ENCODE measurements around the gene HAGHL.

HAGHL gene

DNA sequence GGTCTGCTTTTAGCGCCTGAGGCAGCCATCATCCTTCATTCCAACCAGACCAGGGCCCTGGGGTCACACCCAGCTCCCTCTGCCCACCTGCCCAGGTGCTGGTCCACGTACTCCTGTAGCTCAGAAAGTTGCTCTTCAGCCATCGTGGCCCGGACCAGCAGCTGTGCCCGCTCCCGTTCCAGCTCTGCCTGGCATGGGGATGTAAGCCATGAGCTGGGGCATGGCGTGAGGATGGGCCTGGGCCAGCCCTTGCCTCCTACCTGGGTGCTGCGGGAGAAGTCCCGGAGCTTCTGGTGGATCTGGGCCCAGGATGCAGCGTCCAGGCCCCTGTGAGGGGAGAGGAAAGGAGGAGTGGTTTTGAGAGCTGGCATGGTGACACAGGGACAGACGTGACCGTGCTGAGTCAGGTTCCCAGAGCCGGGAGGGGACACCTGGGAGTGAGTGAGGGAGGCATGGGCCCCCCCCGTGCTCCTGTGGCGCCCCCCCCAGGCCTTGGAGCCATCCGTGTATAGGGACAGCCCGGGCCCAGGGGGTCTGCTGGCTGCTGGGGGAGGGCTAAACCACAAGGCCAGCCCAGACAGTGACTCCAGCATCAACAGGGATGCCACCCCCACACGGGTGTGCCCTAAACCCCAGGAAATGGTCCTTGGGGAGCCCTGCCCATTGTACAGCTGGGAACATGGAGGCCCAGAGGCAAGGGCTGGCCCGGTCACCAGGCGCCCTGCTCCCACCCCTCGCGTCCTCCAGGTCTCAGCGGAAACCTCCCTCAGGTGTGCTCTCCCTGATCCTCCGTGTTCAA lies 3.9 kb upstream of the HAGHL start:
- DNase-seq = no peak

DNA sequence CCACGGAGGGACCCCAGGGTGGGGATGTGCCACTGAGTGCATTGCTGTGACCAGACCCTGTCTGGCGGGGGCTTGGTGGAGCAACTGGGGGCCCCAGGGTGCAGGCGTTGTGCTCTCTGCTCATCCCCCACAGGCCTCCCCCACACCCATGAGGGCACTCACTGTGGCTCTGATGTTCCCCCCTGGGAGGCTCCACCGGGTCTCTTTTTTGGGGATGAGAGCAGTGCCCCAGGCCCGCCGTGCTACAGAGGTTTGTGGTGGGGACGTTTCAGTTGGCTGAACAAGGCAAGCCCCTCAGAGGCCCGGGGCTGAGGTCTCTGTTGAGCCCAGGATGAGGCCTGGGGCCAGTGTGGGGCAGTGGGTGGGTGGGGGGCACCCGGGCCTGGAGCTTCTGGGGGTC lies 3.2 kb upstream of the HAGHL start:
- DNase-seq = no peak

DNA sequence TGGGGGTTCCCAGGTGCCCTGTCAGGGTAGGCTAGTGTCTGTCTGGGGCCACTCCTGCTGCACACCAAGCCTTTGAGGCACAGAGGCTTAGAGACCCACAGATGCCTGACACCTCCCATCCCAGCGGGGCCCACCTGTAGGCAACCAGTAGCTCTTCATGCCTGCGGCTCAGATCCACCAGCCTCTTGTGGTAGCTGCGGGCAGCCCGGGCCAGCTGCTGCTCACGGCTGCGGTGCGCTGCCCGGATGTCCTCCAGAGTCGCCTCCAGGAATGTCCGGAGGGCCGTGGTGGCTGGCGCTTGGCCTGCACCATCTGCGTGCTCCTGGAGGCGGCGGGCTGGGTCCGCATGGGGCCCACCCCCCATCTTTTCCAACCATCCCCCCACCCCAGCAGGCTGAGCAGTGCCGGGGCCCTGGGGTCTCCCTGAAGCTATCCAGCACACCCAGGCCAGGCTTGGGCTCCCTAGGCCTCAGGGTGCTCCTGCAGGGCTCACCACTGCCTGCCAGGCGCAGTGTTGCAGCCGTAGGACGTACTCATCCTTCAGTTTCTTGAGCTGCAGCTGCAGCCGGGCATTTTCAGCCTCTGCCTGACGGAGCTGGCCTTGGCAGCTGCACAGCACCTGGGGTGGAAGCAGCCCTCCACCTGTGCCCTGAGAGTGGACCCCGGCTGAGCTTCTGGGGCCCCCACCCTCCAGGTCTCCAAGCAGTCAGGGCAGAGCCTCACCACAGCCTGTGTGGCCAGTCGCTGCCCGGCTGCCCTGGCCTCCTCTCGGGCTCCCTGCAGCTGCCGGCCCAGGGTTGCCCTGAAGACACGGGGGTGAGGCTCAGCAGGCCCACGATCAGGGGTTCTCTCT lies 2.5 kb upstream of the HAGHL start:
- DNase-seq = no peak

DNA sequence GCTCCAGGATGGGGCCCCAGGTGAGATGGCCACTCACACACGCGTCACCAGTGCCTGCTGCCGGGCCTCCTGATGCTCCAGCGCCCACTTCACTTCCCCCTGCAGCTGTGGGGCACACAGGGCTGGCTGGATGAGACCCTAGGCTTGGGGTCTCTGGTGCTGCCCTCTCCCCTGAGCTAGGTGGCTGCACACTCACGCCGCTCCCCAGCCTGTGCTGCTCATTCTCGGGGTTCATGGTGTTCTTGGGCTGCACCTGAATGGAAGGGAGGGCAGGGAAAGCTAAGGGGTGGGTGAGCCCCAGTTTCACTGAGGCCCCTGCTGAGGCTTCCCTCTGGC lies 1.9 kb upstream of the HAGHL start:
- no peak for DNase-seq

DNA sequence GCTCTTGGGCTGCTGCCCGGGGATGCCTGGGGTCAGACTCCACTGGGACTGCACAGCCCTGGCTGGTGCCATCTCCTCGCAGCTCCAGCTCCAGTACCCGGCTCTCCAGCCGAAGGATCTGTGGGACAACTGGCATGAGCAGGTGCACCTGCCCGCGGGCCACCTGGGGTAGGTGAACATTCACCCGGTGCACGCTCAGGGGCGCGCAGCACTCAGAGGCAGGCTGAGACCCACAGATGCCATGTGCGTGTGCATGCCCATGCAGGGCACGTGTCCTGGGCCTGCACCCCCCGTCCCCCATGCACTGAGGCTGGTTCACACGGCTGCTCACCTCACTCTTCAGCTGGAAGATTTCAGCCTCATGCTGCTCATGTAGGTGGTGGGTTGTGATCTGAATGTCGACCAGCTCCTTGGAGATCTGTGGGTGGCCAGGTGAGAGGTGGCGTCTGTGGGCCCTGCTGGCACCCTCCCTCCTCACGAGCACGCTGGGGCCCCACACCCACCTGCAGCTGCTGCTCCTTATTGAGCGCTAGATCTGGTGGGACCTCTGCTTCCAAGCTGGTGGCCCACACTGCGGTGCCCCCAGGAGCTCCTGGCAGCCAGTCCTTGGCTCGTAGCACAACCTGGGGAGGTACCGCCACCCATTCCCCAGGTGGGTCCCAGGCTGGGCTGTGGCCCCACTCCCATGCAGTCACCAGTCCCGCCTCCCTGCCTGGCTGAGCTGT lies 1.3 kb upstream of the HAGHL start:
- no peak for DNase-seq

DNA sequence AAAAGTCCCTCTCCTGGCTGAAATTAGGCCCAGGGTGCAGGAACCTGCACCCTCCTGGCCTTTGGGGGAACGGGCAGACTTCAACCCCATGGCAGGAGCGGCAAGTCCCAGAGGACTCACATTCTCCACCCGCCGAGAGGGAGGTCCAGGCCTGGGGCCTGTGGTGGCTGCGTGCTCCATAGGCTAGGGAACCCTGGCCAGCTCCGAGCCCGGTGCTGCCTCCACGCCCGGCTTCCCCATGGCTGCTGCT lies 793 bp upstream of the HAGHL start:
- no peak for DNase-seq

DNA sequence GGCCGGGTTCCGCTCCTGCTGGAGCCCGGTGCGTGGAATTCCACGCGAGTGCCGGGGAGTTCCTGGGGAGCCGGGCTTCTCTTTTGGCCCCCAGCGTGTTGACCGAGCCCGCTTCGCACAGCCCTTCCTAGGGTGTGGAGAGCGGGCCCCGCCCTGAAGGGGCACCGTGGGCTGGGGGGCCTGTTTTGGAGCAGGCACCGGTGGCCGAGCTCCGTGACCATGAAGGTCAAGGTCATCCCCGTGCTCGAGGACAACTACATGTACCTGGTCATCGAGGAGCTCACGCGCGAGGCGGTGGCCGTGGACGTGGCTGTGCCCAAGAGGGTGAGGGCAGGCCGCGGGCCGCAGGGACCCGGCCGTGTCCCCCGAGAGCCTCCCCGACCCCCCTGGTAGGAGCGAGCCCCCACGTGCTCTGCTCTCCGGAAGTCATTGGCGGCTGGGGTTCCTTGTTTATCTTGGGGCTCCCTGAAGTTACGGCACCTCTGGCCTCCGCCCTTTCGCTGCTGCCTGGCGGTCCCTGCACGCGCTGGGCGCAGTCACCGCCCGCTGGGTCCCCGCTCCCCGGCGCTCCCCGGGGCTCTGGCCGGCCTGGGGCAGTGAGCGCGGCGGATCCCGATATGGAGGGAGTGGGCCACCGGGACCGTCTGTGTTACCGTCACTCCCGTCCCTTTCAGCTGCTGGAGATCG lies 528 bp downstream of the HAGHL start:
- DNase-seq = no peak

DNA sequence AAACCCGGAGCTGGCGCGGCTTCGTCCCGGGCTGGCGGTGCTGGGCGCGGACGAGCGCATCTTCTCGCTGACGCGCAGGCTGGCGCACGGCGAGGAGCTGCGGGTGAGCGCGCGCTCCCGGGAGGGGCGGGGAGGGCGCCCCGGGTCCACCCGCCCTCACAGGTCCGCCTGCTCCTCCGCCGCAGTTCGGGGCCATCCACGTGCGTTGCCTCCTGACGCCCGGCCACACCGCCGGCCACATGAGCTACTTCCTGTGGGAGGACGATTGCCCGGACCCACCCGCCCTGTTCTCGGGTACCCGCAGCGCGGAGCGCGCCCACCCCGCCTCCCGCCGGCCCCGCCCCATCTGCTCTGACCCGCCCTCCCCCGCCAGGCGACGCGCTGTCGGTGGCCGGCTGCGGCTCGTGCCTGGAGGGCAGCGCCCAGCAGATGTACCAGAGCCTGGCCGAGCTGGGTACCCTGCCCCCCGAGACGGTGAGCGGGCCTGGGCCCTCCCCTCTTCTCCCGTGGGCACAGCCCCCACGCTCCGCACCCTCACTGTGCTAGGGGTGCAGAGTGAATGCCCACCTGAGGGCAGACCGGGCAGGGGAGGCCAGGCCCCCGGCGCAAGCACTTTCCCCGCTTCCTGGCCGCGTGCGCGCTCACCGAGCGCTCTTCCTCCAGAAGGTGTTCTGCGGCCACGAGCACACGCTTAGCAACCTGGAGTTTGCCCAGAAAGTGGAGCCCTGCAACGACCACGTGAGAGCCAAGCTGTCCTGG lies 1.4 kb downstream of the HAGHL start:
- no peak for DNase-seq

DNA sequence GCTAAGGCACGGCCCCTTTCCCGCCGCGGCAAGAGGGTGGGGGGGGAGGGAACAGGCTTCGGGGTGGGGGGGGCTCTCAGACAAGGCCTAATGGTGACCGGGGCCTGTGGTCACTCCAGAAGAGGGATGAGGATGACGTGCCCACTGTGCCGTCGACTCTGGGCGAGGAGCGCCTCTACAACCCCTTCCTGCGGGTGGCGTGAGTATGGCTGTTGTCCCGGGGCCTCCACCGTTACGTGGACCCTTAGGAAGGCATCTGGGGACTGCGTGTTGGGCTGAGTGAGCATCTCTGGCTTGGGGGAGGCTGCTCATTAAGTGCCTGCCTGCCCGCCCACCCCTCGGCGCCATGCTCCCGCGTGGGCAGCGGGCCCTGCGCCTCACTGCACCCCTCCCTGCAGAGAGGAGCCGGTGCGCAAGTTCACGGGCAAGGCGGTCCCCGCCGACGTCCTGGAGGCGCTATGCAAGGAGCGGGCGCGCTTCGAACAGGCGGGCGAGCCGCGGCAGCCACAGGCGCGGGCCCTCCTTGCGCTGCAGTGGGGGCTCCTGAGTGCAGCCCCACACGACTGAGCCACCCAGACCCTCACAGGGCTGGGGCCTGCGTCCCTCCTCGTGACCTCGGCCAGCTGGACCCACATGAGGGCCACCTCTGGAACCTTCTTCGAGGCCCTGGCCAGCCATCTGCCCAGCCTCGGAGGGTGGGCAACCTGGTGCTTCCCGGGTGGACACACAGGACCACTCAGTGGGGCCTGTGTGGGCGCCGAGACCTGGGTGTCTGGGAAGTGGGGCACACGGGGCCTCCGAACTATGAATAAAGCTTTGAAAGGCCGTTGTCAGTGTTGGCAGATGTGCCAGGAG lies 2.2 kb downstream of the HAGHL start:
- DNase-seq = no peak

DNA sequence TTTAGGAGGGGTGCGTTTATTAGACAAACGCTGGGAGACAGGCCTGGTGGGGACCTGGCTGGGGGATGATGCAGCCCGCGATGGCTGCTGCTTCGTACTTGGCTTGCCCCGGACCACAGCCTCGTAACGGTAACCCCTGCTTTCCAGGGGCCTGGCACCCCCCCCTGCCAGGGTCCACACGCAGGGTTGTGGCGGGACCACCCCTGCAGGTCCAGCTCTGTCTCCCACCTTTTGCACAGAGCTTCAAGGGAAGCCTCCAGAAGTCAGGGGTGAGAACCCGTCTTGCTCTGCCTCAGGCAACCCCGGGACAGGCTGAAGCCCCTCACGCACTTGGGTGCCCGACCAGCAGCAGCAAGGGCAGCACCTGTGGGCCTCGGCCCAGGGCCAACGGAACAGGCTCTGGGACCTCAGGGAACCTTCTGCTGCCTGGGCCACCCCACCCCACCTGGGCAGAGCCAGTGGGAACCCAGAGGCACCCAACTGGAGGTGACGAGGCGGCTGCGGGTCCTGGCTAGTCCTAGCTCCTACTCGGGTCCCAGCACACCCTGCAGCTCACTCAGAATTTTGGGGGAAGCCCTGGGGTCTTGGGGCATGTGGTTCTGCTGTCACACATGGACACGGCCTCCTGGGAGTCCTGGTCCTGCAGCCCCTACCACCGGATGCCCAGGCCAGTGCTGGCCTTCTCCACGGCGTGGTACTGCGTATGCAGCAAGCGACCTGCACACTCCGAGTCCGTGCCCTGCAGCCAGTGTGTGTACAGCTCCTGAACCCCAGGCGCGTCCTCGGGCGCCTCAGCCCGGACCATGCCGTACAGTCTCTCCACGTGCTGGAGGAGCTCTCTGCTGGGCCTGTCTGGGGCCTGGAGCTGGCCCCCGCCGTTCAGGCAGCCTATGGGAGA lies 3.1 kb downstream of the HAGHL start:
- DNase-seq = no peak

DNA sequence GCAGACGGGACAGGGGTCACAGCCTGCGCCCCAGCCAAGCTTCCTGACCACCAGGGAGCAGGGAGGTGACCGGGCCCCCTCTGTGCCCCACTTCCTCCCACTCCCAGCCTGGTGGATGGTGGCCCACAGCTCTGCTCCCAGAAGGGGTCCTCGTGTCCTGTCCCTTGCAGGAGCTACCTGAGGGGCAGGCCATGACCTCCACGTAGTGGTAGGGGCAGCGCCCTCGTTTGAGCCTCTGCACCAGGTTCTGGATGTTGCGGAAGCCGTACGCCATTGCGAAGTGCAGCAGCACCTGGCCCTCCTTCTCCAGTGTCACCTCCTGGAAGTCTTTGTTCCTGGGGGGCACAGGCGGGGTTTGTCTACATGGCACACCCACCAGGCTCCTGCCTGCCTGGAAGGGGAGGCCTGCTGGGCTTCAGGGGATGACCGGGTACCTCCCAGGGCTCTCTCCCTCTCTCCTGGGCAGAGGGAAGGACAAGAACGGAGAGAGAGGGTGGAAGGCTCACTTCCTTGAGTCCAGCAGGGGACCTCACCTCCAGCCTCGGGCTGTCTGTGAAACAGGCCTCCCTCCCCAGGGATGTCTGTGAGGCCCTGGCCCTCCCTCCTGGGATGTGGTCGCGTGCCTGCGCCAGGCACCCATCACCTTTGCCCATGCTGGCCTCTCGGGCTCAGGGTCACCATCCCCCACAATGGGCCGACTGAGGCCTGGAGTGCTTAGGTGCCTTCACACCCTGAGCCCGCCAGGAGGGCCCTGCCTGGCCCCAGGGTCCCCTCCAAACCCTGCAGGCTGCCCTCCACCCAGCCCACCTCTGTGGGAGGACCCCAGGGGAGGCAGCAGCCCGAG lies 4.0 kb downstream of the HAGHL start:
- DNase-seq = no peak

DNA sequence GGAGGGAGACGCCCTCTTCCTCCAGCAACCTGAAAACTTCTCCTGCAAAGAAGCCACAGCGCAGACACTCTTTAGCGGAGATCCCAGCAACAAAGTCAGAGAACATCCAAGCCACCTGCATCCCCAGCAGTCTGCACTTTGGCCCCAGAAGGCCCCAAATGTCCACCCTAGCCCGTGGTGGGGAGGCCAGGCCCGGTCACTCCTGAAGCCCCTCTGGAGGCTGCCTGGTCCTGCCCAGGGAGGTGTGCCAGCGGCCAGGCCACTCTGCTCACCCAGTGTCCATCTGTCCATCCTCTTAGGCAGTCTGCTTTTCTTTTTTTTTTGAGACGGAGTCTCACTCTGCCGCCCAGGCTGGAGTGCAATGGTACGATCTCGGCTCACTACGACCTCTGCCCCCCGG lies 5.4 kb downstream of the HAGHL start:
- no peak for DNase-seq

DNA sequence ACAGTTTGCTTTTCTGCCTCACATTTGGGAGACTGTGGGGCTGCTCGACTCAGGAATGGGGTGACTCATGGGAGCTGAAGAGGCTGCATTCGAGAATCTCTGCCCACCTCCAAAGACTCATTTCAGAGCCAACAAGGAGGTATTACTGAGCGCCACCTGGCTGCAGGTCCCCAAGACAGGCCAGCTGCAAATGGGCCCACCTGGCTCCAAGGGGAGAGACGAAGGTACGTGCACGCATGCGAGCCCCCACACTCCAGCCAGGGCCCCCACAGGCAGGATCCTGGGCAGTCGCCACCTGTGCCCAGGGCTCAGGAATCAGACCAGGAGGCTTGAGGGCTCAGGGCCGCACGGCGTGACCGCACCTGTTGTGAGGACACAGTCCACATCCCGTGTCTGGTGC lies 6.0 kb downstream of the HAGHL start:
- no peak for DNase-seq

DNA sequence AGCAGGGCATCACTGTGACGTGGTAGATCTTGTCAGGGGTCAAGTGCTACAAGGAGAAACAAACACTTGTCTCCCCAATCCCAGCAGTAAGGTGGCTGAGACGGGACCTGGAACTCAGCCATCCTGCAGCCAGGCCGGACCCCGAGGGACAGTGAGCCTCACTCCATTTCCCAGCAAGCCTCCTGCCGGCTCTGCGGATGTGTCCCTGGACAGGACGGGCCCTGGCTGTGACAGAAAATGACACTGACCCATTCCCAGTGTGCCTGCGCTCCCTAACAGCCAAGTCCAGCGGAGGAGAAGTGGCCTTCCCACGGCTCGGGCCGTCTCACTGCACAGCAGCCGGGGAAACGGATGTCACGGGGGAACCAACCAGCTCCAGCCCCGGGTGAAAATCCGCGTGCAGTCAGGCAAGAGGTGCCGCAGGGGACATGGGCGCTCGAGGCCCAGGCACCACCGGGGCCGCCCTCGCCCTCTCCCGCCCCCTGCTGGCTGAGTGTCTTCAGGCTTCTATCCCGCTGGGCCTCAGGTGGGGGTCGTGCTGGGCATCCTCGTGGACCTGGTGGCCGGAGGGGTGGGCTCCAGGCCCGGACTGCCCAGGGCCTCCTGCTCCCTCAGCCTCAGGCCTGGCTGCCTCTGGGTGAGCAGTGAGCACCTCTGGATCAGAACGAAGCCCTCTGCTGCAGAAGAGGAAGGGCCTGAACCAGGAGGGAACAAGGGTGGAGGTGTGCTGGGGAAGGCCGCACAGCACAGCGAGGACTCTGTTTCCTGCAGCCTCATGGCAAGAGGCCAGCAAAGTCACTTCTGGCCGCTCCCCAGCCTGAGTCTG lies 6.7 kb downstream of the HAGHL start:
- DNase-seq = no peak

DNA sequence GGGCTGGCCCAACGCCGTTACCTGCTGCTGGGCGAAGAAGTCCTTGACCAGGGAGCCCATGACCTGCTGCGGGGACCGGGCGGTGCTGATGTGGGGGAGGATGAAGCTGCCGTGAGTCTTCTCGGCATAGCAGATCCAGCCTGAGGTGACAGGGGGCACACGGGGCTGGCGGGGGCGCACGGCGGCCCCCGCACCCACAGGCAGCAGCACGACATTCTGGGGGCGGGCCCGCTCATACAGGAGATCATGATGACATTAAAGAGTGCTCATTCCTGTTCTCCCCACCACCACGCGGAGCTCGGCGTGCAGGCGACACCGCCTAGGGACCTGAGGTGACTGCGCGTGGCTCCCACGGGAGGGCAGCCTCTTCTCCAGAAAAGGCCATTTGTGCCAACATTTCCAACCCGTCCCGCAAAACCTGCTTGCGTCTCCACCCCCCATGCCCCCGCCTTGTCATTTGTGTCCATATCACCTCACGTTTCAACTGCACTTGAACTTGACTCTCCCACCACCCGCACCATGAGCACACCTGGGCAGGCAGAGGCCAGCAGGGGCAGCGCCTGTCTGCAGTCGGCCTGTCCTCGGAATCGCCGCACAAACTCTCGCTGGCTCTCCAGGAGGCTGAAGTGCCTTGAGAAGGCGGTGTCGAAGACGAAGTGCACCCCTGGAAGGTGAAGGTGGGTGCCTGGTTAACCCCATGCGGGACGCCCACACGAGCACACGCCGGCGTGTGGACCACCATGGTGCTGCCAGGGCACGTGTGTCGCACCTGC lies 7.5 kb downstream of the HAGHL start:
- no peak for DNase-seq

DNA sequence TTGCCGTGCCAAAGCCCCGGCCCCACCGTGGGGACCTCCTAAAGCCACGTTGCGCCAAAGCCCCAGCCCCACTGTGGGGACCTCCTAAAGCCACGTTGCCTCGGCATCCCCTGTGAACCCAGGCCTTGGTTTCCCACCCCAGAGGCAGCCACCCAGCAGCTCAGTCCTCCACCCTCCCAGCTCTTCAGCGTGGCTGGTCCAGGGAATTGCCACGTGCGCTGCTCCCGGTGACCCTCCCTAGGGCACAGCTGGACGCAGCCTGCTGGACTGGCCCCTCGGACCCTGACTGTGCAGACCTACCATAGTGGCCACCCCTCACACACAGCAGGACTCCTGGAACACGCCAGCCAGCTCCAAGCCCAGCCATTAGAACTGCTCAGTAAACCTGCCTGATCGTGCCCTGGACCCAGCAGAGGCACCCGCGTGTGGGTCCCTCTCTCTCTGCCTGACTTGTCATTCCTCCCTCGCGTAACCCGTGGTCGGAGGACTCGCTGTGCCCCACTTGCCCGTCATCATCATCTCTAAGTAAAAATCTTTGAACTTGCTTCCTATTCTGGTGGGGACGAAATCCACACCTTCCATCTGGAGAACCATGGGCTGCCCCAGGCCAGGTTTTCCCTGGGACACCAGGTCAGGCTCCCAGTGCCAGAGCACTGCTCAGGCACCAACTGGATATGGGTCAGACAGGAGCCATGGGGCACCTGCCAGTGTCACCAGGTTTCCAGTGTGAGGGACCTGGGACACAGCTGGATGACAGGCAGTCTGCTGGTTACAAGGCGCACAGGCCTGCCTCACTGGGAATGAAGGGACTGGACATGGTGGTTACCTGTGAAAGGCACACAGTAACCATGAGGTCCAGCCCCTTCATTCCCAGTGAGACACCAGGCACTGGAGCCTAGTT lies 8.3 kb downstream of the HAGHL start:
- DNase-seq = no peak

DNA sequence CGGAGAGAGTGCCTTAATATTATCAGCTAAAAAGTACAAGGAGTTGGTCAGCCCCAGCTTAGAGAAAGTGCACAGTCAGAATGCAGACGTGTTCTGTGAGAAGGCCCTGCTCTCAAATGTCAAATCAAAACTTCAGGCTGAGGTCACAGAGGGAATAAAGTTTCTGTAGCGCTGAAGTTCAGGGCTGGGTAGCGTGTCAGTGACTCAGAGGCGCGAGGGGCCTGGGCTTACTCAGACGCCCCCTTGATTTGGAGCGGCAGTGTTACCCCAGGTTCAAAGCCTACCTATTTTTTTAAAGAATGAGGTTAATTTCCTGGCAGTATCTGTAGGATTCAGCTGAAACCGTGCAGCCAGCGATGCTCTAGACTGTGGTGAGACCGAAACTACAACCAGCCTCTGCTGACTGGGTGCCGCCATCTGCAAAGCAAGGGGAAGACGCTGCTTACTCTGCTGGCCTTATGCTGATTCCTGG lies 9.1 kb downstream of the HAGHL start:
- DNase-seq = no peak
